Measurements from ENCODE around the gene RARRES2.
"Not testable (repeated sequence)": the region's sequence is repeated elsewhere in the genome, so short reads cannot be mapped to it uniquely, and the experiment has no call there.

RARRES2 gene

GRCh38 chr7:150313870-150314269, 27.6 kb downstream of the RARRES2 start:
- no peak for DNase-seq

GRCh38 chr7:150313367-150313809, 28.0 kb downstream of the RARRES2 start:
- DNase-seq = no peak

GRCh38 chr7:150312649-150313366, 28.6 kb downstream of the RARRES2 start:
- DNase-seq = not testable (repeated sequence)

GRCh38 chr7:150311711-150312110, 29.7 kb downstream of the RARRES2 start:
- DNase-seq = no peak

DNA sequence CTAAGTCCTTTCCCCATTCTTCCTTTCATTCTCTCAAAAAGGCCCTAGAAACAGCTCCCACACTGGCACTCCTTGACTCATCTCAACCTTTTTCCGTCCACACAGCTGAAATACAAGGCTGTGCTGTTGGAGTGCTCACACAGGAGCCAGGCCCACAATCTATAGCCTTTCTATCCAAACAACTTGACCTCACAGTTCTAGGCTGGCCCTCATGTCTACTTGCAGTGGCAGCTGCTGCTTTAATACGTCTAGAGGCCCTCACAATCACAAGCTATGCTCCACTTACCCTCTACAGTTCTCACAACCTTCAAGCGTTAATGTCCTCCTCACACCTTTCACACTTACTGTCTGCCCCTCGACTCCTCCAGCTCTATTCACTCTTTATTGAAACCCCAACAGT, 30.3 kb downstream of the RARRES2 start:
- DNase-seq = no peak

GRCh38 chr7:150308575-150308974, 32.9 kb downstream of the RARRES2 start:
- DNase-seq = no peak

GRCh38 chr7:150307904-150308303, 33.5 kb downstream of the RARRES2 start:
- no peak for DNase-seq

- DNase-seq = no peak
These were observed 34.3 kb downstream of the RARRES2 start for GRCh38 chr7:150307129-150307528.

GRCh38 chr7:150306377-150306776, 35.1 kb downstream of the RARRES2 start:
- not testable (repeated sequence) for DNase-seq

DNA sequence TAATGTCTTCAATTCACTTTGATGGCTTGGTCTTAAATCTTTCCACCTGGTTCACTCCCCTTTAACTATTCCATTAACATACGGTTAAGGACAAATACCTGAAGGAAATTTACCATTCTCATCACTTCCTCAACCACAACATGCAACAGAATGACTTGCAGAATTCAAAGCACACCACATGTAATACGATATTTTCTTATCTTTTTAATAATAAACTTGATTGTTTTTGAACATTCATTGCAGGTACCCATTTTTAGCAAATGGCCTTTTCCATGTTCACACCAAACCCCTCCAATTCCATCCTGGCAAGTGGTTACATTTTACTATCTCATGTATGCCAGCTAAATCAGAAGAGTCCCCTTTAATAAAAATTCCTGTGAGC, 35.5 kb downstream of the RARRES2 start:
- not testable (repeated sequence) for DNase-seq

DNA sequence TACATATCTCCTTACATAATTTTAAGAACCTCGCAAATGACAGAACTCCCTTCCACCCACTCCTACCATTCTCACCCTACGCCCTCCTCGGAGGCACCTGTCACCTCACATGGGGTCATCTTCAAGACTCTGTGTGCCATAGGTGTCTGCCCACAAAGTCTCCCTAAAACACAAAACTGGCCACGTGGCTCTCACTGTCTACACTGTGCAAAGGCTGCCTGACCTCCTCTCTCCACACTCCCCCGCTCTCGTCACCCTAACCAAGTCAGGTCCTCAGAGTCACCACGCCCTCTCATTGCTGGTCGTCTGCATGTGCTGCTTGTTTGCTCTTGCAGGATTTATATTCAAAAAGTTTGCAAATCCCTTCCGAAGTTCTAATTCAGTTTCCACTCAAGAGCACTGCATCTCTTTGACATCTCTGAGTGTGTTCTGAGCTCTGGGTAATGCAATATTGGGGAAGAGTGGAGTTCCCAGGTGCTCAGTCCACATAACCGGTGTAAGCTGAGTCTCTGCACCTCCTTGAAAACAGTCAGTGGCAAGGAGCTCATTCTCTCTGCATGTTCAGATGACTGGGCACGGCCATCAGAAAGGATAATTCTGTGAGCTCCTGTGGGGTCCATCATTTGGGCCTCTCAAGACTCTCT, 36.0 kb downstream of the RARRES2 start:
- not testable (repeated sequence) for DNase-seq

DNA sequence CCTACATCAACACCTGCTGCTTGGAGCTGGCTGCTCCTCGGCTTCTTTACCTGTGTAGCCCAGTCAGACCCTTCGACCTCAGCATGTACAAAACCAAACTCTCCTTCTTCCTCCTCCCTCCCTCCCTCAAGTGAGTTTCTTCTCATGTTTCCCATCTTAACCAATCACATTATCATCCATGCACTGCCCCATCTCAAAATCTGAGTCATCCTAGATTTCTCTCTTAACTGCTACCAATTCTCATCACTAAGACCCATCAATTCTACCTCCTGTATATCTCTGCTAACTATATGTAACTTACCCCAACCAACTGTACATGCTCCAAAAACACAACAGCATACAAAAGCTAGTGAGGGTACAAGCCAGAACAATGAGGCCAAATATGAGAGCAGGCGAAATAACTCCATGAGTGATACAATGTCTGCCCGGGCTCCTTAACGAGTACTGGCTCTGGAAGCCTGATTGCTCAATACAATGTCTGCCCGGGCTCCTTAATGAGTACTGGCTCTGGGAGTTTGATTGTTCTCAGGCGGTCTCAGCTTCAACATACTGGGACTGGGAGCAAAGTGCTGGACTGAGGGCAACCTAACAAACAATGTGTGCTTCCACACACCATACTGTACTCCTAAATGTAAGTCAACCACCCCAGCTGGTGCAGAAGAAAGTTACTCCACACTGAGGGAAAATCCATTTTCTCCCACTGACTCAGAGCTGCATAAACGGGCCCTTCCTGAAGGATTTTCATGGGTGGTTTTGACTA, 36.8 kb downstream of the RARRES2 start:
- DNase-seq = not testable (repeated sequence)

- DNase-seq = not testable (repeated sequence)
These were observed 38.5 kb downstream of the RARRES2 start for GRCh38 chr7:150302908-150303310.

DNA sequence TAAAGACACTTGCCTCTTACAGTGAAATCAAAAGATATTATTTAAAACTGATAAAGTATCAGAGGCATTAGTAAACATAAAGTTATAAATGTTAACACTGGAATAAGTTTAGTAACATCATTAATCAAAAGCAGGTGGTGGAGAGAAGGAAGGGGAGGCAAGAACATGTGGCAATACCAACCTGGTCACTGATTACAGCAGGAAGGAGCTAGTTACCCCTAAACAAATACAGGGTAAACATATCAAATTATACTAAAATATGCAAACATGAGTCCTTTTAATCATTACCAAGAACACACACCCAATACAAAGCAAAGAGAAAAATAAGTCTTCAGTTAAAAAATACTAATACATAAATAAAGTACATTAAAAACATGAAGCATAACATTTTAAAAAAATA, 43.5 kb downstream of the RARRES2 start:
- DNase-seq = not testable (repeated sequence)

DNA sequence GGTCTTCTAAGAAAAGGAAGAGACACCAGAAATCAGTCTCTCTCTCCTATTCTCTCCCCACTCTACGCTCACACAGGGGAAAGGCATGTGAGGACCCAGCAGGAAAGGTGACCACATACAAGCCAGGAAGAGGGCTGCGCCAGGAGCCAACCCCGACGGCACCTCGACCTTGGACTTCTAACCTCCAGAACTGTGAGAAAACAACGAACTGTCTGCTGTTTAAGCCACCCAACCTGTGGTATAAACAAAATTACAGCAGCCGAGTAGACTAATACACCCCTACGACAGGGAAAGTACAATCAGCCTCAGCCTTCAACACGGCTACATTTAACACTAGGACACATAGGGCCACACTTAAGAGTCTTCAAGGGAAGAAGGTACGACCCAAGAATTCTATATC, 44.6 kb downstream of the RARRES2 start:
- DNase-seq = not testable (repeated sequence)

DNA sequence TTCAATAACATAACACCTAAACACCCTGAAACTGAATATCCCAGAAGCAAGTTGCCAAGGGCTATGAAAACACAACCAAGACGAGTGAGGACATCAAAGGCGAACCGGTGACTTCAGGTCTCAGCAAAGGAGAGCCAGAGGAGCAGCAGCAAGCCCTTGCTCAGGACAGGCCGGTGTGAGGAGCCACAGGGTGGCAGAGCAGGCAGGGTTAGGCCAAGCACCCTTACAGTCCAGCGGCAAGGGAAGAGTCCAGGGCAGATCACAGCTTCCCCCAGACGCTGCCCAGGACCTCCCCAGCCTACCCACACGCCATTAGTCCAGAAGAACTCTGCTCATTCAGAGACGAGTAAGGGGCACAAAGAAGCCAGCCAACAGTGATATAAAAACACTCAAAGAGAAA, 45.8 kb downstream of the RARRES2 start:
- DNase-seq = not testable (repeated sequence)

DNA sequence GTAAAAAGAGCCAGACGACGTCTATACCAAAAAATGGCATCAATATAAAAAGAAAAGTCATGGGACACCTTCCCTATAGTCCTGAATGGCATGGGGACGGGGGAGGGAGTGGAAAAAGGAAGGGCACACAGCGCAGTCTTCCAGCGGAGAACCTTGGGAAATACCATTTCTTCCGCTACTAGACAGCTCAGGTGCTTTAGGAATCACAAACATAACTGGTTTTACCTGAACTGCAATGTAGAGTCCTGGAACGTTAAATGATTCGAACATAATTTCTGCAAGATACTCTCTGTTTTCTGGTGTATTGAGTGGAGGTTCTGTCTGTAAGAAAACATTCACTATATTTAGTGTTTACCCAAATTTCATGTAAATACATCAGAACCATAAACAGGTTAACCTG, 46.4 kb downstream of the RARRES2 start:
- DNase-seq = not testable (repeated sequence)

GRCh38 chr7:150290317-150290716, 51.1 kb downstream of the RARRES2 start:
- DNase-seq = not testable (repeated sequence)

- DNase-seq = not testable (repeated sequence)
These were observed 52.6 kb downstream of the RARRES2 start for GRCh38 chr7:150288816-150289215.
